ENCODE measurements around the gene MTG2.

MTG2 gene

GRCh38 chr20:62239278-62239879 lies 56.6 kb downstream of the MTG2 start:
- in situ Hi-C loops (cut with MboI; ENCODE audit: low pct_unique_long_range_greater_than_20kb, low sequenced_read_pairs, unreplicated experiment) = no loop called here
- DNase-seq (ENCODE audit: low spot score) = no peak
- TF ChIP-seq CTCF (IDR thresholded peaks at IDR 0.05; ENCODE audit: extremely low read depth, insufficient read depth, missing control alignments) = no peak

- in situ Hi-C loops (cut with MboI; ENCODE audit: low pct_unique_long_range_greater_than_20kb, low sequenced_read_pairs, unreplicated experiment) = no loop called here
- no peak for TF ChIP-seq CTCF (IDR thresholded peaks at IDR 0.05; ENCODE audit: extremely low read depth, insufficient read depth, missing control alignments)
- no peak for DNase-seq (ENCODE audit: low spot score)
Observed at GRCh38 chr20:62240020-62240685, 57.3 kb downstream of the MTG2 start.

- no peak for DNase-seq (ENCODE audit: low spot score)
- no peak for TF ChIP-seq CTCF (IDR thresholded peaks at IDR 0.05; ENCODE audit: extremely low read depth, insufficient read depth, missing control alignments)
- in situ Hi-C loops (cut with MboI; ENCODE audit: low pct_unique_long_range_greater_than_20kb, low sequenced_read_pairs, unreplicated experiment) = no loop called here
Observed at GRCh38 chr20:62241506-62241905, 58.7 kb downstream of the MTG2 start.

- in situ Hi-C loops (cut with MboI; ENCODE audit: low pct_unique_long_range_greater_than_20kb, low sequenced_read_pairs, unreplicated experiment) = no loop called here
- DNase-seq (ENCODE audit: low spot score) = no peak
- no peak for TF ChIP-seq CTCF (IDR thresholded peaks at IDR 0.05; ENCODE audit: extremely low read depth, insufficient read depth, missing control alignments)
Observed at GRCh38 chr20:62242176-62242575, 59.3 kb downstream of the MTG2 start.

GRCh38 chr20:62243106-62243505 lies 60.3 kb downstream of the MTG2 start:
- TF ChIP-seq CTCF (IDR thresholded peaks at IDR 0.05; ENCODE audit: extremely low read depth, insufficient read depth, missing control alignments) = no peak
- in situ Hi-C loops (cut with MboI; ENCODE audit: low pct_unique_long_range_greater_than_20kb, low sequenced_read_pairs, unreplicated experiment) = no loop called here
- no peak for DNase-seq (ENCODE audit: low spot score)

- no peak for DNase-seq (ENCODE audit: low spot score)
- no peak for TF ChIP-seq CTCF (IDR thresholded peaks at IDR 0.05; ENCODE audit: extremely low read depth, insufficient read depth, missing control alignments)
- in situ Hi-C loops (cut with MboI; ENCODE audit: low pct_unique_long_range_greater_than_20kb, low sequenced_read_pairs, unreplicated experiment) = no loop called here
Observed at GRCh38 chr20:62243906-62244515, 61.2 kb downstream of the MTG2 start.

Measured in GM13977 (cell line).